Keratinocyte (primary cell): ENCODE results near the gene PDE9A. TPM values are rescaled to one million over a fixed set of nuclear protein-coding genes. Genes with fewer than 3 reads are reported as not detected.

Experiments
- DNase-seq: peaks from one replicate; pipeline ENCODE4 v3.0.0-alpha.2; 2011; ENCODE audit warnings: low read depth, missing footprints, low spot score
- FAIRE-seq: peaks from 2 replicates; lab custom pipeline; 2011; peaks lifted over from hg19 to GRCh38; lab: Jason Lieb, UNC
- H2AFZ ChIP-seq: 2 replicates; pipeline ENCODE4 v1.6.0; 2012; ENCODE audit warnings: low read length, control low read depth, inconsistent platforms; ENCODE audit not compliant: control insufficient read depth
- H3K27ac ChIP-seq: 2 replicates; pipeline ENCODE4 v1.5.1; 2011; ENCODE audit warnings: low read length; ENCODE audit not compliant: control insufficient read depth, insufficient read depth
- H3K27me3 ChIP-seq: 3 replicates; pipeline ENCODE4 v1.6.0; 2011; ENCODE audit warnings: low read length; ENCODE audit not compliant: control insufficient read depth, insufficient read depth; ENCODE audit errors: extremely low read depth
- H3K36me3 ChIP-seq, 2 experiments: 2 replicates in 1 of 2; 3 replicates in 1 of 2; pipeline ENCODE4 v1.5.1; 2011; ENCODE audit warnings: low read length in 2 of 2, mild to moderate bottlenecking in 1 of 2; ENCODE audit not compliant: control insufficient read depth in 2 of 2, insufficient read depth in 2 of 2; ENCODE audit errors: extremely low read depth in 1 of 2
- H3K4me1 ChIP-seq: 3 replicates; pipeline ENCODE4 v1.5.1; 2011; ENCODE audit warnings: low read length; ENCODE audit not compliant: control insufficient read depth, insufficient read depth; ENCODE audit errors: extremely low read depth
- H3K4me2 ChIP-seq: 3 replicates; pipeline ENCODE4 v1.6.0; 2011; ENCODE audit warnings: low read depth, low read length; ENCODE audit not compliant: control insufficient read depth, insufficient read depth; ENCODE audit errors: extremely low read depth
- H3K4me3 ChIP-seq, 3 experiments: fragments of 200-600 bp in 1 of 3; sonication (generic) in 1 of 3; 2 replicates in 2 of 3; 3 replicates in 1 of 3; pipeline ENCODE4 v1.5.1; 2011 to 2016; ENCODE audit warnings: low read length in 3 of 3, mild to moderate bottlenecking in 3 of 3, control low read depth in 2 of 3, inconsistent platforms in 1 of 3, low read depth in 1 of 3, mixed read lengths in 1 of 3, mixed run types in 1 of 3, moderate library complexity in 1 of 3; ENCODE audit not compliant: control insufficient read depth in 2 of 3, insufficient read depth in 2 of 3; ENCODE audit errors: extremely low read depth in 1 of 3
- H3K79me2 ChIP-seq: 2 replicates; pipeline ENCODE4 v1.6.0; 2012; ENCODE audit warnings: low read length; ENCODE audit not compliant: control insufficient read depth, insufficient read depth
- H3K9ac ChIP-seq: 3 replicates; pipeline ENCODE4 v1.6.0; 2011; ENCODE audit warnings: low read length; ENCODE audit not compliant: control insufficient read depth, insufficient read depth; ENCODE audit errors: extremely low read depth
- H3K9me1 ChIP-seq: 3 replicates; pipeline ENCODE4 v1.6.0; 2011; ENCODE audit warnings: low read length; ENCODE audit not compliant: control insufficient read depth, insufficient read depth; ENCODE audit errors: extremely low read depth
- H3K9me3 ChIP-seq: 2 replicates; pipeline ENCODE4 v1.5.1; 2012; ENCODE audit warnings: low read depth, low read length; ENCODE audit not compliant: control insufficient read depth
- H4K20me1 ChIP-seq: 3 replicates; pipeline ENCODE4 v1.6.0; 2011; ENCODE audit warnings: low read length; ENCODE audit not compliant: control insufficient read depth, insufficient read depth; ENCODE audit errors: extremely low read depth
- EZH2 ChIP-seq: IDR thresholded peaks from one replicate; pipeline ENCODE4 v1.6.1; 2012; ENCODE audit warnings: inconsistent platforms, mild to moderate bottlenecking, low read length, moderate library complexity
- dilution Hi-C: fragments of 300-500 bp; cut with MboI; formaldehyde crosslinking; loops from one replicate; pipeline ENCODE4 v1.7.0; 2020; ENCODE audit warnings: low sequenced_read_pairs; ENCODE audit not compliant: extremely low pct_ligation_motif_present
- polyA plus RNA-seq, 5 experiments: library from polyadenylated mRNA; depleted of rRNA in 3 of 5; stranded (reverse) in 3 of 5; stranded (forward) in 1 of 5; unstranded in 1 of 5; fragments of >200 nt; gene quantifications; 1 replicate in 1 of 5; 2 replicates in 3 of 5; 3 replicates in 1 of 5; pipeline versions ENCODE4 v1.2.1 to v1.2.3, GENCODE V29; 2011 to 2012; ENCODE audit warnings: missing spikeins in 2 of 5, low read depth in 1 of 5, low replicate concordance in 1 of 5
- TF ChIP-seq, protein P1 (sequence below), 3 experiments: IDR thresholded peaks in 1 of 3; conservative IDR thresholded peaks in 1 of 3; optimal IDR thresholded peaks in 1 of 3; 2 replicates in 2 of 3; 3 replicates in 1 of 3; pipeline versions ENCODE3 to v1.5.1; 2011; ENCODE audit warnings: low read length in 3 of 3, mild to moderate bottlenecking in 3 of 3, moderate library complexity in 2 of 3, control low read depth in 1 of 3, inconsistent platforms in 1 of 3; ENCODE audit not compliant: insufficient read depth in 2 of 3; ENCODE audit errors: extremely low read depth in 1 of 3

The PDE9A gene
- polyA plus RNA-seq, 1 donor (not counting 4 experiments of a cell fraction or from before 2014, with no cell fraction given): 0.13 TPM

- Histone ChIP-seq H3K9ac (no peak overlapping the region), H3K36me3 (no peaks in the 10 kb centered on the region), H3K4me3 (no peak overlapping the region), H4K20me1 (no peaks in the 10 kb centered on the region), H3K4me2 (no peak overlapping the region), H3K27me3 (peaks cover 7% of the 10 kb centered on the region), H3K79me2 (no peaks in the 10 kb centered on the region), H3K9me3 (no peaks in the 10 kb centered on the region), H3K4me1 (no peaks in the 10 kb centered on the region), H3K9me1 (no peaks in the 10 kb centered on the region), H2AFZ (no peak overlapping the region), H3K27ac (no peak overlapping the region)
- FAIRE-seq (no peak), DNase-seq (no peak)
- dilution Hi-C loops: no loop called here
- TF ChIP-seq, protein P1, sequence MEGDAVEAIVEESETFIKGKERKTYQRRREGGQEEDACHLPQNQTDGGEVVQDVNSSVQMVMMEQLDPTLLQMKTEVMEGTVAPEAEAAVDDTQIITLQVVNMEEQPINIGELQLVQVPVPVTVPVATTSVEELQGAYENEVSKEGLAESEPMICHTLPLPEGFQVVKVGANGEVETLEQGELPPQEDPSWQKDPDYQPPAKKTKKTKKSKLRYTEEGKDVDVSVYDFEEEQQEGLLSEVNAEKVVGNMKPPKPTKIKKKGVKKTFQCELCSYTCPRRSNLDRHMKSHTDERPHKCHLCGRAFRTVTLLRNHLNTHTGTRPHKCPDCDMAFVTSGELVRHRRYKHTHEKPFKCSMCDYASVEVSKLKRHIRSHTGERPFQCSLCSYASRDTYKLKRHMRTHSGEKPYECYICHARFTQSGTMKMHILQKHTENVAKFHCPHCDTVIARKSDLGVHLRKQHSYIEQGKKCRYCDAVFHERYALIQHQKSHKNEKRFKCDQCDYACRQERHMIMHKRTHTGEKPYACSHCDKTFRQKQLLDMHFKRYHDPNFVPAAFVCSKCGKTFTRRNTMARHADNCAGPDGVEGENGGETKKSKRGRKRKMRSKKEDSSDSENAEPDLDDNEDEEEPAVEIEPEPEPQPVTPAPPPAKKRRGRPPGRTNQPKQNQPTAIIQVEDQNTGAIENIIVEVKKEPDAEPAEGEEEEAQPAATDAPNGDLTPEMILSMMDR (optimal IDR thresholded peaks at IDR 0.05 in 1 of 3, IDR thresholded peaks at IDR 0.05 in 1 of 3, conservative IDR thresholded peaks at IDR 0.05 in 1 of 3; ENCODE audit: extremely low read depth in 1 of 3, insufficient read depth in 2 of 3, low read length in 3 of 3): no peak
- no peak for TF ChIP-seq EZH2
Observed at GRCh38 chr21:42629933-42630589, 23.4 kb upstream of the PDE9A start.

DNA sequence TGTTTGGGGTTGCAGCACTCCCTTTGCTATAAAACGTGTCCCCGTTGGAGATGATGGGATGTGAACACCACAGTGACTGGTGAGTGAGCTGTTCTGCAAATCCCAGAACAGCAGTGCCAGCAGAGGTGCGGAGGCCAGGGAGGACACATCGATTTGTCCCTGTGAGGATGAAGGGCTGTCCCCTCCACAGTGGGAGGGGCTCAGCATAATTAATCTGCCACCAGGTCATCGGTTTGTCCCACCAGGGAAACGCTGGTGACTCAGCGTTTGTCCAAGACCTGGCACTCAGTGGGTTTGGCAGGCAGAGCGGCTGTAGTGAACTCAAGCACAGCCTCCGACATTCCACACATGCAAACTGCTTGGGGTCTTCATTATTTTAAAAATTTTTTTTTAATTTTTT, 22.8 kb upstream of the PDE9A start:
- dilution Hi-C loops: no loop called here
- no peaks in the 10 kb centered on the region for H4K20me1 ChIP-seq
- no peak overlapping the region for H2AFZ ChIP-seq
- H3K9me1 ChIP-seq: no peaks in the 10 kb centered on the region
- peaks cover 7% of the 10 kb centered on the region for H3K27me3 ChIP-seq
- H3K9ac ChIP-seq: no peak overlapping the region
- no peaks in the 10 kb centered on the region for H3K9me3 ChIP-seq
- H3K4me1 ChIP-seq: no peaks in the 10 kb centered on the region
- no peak for FAIRE-seq
- no peaks in the 10 kb centered on the region for H3K36me3 ChIP-seq
- H3K27ac ChIP-seq: no peak overlapping the region
- H3K4me3 ChIP-seq: no peak overlapping the region
- DNase-seq: no peak
- no peak overlapping the region for H3K4me2 ChIP-seq
- H3K79me2 ChIP-seq: no peaks in the 10 kb centered on the region
- TF ChIP-seq EZH2: no peak
- TF ChIP-seq, protein P1 (optimal IDR thresholded peaks at IDR 0.05 in 1 of 3, IDR thresholded peaks at IDR 0.05 in 1 of 3, conservative IDR thresholded peaks at IDR 0.05 in 1 of 3; ENCODE audit: extremely low read depth in 1 of 3, insufficient read depth in 2 of 3, low read length in 3 of 3): no peak
